ENCODE results near the gene ATRIP.
A peak's percentile ranks its signal among the peaks of the same experiment; 100 is the strongest.

DNA sequence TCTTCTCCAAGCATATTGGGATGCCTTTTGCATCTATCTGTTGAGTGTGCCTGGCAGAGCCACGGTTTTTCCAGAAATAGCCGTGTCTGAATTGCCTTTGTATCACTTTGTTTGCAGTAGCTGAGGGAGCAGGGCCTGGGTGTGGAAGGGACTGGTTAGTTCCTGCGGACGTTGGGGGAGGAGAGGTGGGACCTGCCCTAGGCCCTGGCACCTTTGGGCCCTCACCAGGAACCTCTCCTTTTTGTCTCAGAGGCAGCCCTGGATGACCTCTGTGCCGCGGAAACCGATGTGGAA is 18.6 kb downstream of the ATRIP start:
- TF ChIP-seq, protein P1, sequence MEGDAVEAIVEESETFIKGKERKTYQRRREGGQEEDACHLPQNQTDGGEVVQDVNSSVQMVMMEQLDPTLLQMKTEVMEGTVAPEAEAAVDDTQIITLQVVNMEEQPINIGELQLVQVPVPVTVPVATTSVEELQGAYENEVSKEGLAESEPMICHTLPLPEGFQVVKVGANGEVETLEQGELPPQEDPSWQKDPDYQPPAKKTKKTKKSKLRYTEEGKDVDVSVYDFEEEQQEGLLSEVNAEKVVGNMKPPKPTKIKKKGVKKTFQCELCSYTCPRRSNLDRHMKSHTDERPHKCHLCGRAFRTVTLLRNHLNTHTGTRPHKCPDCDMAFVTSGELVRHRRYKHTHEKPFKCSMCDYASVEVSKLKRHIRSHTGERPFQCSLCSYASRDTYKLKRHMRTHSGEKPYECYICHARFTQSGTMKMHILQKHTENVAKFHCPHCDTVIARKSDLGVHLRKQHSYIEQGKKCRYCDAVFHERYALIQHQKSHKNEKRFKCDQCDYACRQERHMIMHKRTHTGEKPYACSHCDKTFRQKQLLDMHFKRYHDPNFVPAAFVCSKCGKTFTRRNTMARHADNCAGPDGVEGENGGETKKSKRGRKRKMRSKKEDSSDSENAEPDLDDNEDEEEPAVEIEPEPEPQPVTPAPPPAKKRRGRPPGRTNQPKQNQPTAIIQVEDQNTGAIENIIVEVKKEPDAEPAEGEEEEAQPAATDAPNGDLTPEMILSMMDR (IDR thresholded peaks at IDR 0.05): peak in 2 of 4 experiments; percentile 74 to 78
- no peak for TF ChIP-seq EP300 (IDR thresholded peaks at IDR 0.05)

All from sigmoid colon (tissue), 4 donors.